Measurements from ENCODE around the gene TBRG4.
"Not testable (repeated sequence)": the region's sequence is repeated elsewhere in the genome, so short reads cannot be mapped to it uniquely, and the experiment has no call there.

Gene TBRG4

DNA sequence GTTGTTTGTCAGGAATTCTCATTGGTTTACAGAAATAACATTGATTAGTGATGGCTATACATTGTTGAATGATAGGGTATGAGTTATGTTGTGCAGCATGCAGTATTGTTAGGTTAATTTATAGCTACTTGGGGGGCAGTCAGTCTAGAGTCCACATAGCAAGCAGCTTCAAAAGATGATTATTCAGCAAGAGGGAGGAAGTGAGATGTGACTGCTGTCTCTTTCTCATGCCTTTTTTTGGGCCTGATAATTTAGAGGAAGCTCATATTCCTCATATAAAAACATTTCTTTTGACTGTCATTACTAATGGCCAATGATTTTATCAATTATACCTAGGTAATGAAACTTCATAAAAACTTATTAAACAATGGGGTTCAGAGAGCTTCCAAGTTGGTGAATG lies 3.4 kb upstream of the TBRG4 start:
- no peak for FAIRE-seq

DNA sequence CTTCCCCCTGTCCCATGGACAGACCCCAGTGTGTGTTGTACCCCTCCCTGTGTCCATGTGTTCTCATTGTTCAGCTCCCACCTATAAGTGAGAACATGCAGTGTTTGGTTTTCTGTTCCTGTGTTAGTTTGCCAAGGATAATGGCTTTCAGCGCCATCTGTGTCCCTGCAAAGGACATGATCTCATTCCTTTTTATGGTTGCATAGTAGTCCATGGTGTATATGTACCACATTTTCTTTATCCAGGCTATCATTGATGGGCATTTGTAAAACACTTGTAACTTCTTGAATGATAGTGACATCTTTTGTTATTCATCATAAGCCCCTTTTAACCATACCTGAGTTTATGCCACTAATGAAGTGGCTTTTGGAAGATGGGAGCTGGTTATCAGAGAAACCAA lies 2.8 kb upstream of the TBRG4 start:
- FAIRE-seq = not testable (repeated sequence)

DNA sequence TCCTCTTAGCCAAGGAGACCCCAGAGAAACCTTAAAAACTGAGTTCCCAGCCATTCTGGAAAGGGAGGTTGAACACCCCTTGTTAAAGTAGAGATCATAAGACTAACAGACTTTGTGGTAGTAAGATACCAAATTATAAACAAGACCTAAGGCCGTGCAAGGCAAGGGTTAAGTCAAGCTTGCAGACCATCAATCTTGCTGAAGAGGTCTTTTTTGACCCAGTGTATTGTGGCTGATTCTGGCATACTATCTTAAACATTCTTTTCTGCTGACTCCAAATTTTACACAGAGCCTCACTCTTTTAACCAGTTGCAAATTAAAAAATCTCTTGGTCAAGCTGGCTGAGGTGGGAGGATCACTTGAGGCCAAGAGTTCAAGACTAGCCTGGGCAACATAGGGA lies 1.2 kb upstream of the TBRG4 start:
- FAIRE-seq = no peak

DNA sequence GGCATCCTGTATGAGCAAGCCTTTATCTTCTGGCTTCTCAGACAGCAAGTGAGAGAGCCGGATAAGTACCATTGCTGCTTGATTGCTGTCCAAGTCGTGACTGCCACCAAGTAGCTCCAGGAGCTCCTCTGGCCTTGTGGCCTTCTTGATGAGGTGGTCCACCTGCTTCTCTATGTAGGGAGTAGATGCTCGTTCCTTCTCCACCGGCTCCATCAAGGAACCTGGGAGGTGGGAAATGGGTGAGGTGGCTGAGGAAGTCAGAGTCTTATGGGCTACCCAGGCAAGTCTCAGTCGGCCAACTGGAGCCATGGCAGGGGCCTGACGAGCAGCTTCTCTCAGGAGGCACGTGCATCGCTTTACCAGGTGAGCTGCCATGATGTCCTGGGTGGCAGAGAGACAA lies 2.6 kb downstream of the TBRG4 start:
- no peak for FAIRE-seq

DNA sequence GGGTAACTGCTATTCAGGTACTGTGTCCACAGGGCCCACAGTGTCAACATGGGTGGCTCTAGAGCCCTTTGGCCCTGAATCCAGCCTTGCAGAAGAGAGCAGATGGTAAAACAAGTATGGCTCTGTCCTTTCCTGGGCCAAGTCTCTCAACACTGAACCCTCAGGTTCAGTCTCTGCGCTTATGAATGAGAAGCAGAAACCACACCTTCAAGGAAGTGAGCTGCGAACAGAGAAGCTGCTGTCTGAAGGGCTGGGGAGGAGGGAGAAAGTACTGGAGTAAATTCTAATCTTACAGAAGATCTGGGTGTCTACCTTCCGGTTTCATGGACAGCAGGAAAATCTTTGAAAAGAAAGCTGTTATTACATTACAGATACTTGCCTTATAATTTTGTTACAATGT lies 4.1 kb downstream of the TBRG4 start:
- no peak for FAIRE-seq

DNA sequence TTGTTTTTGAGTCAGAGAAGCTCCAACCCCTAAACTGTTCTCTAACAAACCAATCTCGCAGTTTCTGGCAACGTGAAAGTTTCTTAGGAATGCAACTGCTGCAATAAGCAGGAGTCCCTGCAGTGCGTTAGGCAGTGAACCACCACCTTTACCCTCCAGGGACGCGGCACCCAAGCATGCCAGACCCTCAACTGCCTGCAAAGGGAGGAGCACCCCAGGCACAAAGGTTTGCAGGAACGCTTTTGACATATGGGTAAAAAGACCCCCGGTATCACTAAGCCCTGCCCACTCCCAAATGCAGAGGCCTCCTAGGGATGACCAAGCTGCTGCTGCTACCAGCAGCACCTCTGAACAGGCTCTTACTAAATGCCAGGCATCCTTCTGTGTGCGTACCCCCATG lies 4.7 kb downstream of the TBRG4 start:
- no peak for FAIRE-seq

DNA sequence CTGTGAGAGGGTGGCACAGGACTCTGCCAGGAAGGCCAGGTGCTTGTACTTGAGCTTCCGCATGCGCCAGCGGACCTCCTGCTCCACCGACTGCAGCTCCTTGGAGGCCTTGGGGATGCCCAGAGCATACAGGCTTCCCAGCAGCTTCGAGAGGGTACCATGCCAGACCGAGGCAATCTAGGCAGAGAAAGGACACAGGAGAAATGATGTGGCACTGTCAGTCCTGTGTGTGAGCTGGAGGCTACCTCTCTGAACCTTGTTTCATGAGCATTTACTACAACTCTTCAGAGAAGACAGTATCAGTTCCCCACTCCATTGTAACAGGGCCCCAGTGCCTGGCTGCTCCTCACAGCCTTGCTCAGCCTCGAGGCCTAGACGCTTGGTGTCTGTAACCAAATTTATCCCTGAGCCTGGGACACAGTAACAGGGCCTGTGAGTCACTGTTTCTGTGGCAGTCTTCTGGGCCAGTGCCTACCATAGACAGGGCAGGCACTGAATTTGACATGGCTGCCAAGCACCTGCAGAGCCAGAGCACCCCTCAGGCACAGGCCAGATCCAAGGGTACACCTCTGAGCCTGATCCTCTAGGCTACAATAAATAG lies 5.8 kb downstream of the TBRG4 start:
- FAIRE-seq = no peak

DNA sequence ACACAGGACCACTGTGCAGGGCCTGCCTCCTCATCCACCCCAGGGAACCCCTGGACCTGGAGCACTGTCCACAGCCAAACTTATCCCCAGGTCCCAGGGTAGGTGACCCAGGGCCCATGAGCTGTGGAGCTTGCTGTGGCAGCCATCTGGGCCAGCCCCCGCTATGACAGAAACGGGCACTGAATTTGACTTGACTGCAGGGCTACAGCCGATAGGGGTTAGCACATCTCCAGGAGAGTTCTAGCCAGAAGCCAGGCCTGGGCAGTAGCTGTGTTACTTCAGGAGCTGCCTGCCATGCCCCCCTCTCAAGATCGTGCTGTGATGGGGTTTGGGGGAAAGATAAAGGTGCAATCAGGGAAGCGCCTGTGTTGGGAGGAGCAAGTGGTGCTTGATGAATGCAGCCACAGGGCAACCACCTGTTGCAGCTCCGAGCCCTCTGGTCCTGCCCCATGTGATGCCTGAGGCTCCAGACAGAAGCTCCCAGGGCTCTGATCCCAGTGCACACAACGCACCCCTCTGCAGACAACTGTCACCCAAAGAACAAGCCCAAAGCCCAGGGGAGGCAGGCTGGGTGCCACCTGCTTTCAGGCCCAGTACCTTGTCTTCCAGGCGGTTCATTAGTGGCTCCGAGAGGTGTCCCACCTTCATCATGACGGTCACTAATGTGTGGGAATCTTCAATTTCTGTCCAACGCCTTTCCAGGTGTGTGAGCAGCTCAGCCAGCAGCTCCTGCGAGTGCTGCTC lies 6.5 kb downstream of the TBRG4 start:
- no peak for FAIRE-seq

DNA sequence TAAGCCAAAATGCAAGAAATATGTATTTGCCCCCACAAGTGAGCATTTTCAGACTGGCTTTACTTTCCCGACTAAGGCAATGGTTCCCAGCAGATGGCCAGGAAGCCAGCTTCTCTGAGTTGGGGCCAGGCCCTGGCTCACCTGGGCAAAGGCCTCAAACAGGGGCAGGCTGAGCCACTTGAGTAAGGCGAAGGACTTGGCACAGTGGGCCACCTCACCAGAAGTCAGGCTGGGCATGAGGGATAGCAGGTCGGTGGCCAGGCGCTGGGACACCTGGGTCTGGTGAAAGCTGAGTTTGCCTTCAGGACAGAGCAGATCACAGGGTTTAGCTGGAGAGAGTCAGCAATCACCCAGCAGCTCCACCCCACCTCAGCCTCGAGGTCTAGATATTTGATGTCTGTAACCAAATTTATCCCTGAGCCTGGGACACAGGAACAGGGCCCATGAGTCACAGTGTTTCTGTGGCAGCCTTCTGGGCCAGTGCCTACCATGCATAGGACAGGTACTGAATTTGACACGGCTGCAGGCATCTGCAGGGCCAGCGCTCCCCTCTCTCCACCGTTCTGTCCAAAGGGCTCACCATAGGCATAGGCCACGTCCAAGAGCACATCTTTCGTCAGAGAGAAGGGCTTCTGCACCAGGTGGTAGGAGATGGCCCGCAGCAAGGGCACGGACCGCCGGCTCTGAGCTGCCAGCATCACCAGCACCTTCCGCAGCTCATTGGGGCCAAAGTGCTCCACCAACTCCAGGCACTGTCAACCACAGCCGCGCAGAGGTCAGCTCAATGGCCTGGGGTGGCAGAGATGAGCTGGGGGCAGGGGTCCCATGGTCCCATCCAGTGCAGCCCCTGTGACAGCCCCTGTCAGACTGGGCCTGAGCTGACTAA lies 7.3 kb downstream of the TBRG4 start:
- no peak for FAIRE-seq

DNA sequence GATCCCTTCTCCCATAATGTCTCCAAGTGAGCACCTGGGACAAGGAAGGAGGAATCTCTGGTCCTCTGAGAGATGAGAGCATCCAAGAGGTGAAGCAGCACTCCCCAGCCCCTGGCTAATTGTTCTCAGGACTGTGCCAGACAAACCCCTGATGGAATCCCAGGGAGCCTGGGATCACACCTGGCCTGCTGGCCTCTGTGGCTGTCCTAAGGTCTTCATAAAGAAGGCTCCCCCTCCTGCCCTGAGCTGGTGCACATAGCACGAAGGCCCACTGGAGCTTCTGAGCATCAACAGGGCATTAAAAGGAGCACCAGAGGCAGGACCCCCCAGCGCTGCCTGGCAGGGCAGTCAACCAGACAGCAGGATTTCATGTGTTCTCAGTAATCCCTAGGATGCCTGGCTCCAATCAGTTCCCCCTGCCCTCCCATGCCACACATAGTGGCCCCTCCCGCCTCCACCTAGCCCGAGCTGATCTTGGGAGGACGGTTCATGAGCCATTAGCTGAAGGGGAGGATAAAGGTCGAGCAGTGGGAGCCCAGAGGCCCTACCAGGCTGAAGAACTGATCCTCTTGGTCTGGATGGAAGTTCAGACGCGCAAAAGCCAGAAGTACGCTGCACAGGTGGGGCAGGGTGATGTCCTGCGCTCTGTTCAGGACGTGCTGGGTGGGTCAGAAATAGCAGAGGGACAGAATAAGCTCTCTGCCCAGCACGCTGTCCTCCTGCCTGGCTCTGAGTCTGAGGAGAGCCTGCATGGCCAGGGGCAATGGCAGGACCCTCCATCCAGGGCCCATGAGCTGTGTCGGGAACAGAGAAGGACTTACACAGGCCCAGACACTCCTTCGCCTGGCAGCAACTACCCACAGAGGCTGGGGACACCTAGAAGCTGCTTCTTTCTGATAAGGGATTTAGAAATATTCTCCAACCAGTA lies 8.4 kb downstream of the TBRG4 start:
- FAIRE-seq = no peak

DNA sequence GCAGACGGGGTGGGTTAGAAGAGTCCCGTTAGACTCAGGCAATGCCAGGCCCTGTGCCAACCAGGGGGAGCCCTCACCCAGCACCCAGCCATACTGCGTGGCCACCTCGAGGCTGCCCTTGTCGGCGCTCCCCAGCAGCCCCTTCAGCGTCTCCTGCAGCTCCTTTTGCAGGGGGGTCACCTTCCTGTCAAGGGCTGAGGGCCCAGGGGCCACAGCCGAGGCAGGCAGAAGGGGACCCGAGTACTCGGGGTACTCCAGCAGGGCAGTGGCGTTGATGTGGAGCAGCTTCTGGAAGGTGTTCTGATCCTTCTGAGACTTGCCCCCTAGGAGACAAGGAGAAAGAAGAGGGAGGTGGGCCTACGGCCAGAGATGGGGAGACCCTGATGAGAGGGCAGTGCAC lies 9.7 kb downstream of the TBRG4 start:
- no peak for FAIRE-seq

DNA sequence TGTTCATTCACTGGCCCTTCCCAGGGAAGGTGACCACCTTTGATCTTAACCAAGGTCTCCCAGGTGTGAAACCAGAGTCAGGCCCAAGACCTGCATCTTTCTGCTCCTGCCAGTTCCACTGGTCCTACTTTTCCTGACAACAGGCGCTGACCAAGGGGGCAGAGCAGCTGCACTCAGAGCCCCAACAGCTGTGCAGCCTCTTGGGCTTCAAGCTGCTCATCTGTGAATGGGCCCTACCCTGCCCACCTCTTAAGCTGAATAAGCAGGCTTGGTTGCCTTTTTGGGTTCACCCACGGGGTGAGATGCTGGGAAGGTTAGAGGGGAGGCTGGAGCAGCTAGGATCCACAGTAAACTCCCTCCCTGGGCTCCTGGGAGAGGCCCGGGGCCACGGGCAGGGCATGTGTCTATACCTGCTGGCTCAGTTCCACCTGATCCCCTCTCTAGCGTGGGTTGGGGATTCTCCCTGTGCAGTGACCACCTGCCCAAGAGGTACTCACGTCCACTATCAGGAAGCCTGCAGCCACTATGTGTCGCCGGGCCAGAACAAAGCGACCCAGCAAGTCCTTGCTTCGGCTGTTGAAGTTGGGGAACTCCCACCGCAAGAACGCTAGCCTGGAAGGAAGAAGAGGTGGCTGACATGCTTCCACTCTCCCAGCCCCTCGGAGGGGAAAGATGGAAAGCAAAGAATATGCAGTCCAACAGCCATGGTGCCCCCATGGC lies 10.6 kb downstream of the TBRG4 start:
- FAIRE-seq = no peak

DNA sequence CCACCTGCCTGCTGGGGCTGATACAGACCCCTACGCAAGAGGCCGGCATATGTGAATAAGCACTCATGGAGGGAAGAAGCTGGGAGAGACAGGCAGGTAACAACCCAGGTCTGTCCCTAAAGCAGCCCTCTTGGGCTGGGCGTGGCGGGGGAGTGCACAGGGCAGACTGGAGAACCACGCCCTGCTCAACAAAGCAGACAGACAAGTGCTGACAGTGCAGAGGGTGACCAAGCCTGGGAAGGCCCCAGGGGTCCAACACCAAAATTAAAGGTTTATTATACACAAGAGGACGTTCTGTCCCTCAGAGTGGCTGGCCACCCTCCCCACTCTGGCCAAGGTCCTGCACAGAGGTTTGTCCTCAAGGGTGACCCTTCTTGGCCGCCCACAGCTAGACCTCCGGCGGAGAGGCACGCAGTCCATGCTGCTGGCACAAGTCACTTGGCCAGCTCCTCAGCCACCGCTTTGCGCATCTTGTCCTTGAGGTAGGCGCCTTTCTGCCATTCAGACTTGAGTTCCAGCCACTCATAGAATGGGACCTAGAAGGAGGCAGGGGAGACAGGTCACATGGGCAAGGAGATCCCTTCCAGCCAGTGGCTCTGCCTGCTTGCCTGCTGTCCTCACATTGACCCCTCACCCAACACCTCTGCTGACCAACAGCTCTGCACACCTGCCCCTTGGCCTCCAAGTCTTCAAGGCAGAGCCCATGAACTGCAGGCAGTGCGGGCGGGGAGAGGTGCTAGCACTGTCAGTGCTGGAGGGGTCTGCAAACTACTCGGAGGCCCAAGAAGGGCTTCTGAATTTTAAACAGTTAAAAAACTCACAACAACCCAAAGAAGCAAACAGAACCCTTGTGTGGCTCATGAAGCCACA lies 11.4 kb downstream of the TBRG4 start:
- FAIRE-seq = no peak

DNA sequence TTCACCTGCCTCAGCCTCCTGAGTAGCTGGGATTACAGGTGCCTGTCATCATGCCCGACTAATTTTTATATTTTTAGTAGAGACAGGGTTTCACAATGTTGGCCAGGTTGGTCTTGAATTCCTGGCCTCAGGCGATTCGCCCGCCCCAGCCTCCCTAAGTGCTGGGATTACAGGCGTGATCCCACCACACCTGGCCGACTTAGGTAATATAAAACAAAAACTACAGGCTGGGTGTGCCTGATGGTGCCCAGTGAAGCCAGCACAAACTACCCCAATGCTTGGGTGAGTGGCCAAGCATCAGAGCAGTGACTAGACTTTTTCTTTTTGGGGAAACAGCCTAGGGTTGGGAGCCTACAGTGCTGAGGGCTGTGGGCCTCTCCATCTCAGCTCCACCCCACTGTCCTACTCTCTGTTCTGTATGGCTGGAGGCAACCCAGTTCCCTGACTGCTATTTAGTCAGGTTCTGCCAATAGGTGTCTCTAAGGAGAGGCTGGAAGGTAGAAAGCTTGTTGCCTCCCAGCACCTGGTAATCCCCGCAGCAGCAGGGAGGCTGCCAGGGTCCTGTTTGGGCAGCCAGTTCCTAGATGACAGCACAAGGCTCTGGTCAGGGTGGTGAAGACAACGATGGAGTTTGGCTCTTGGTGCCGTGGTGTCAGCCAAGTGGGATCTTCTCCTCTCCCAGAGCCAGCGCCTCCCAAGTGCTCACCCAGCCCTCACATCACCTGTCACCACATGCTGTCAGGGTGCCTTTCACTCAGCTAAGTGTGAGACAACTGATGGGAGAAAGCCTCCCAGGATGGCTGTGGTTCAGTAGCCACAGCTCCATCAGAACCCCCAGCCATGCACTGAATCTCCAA lies 12.3 kb downstream of the TBRG4 start:
- no peak for FAIRE-seq

DNA sequence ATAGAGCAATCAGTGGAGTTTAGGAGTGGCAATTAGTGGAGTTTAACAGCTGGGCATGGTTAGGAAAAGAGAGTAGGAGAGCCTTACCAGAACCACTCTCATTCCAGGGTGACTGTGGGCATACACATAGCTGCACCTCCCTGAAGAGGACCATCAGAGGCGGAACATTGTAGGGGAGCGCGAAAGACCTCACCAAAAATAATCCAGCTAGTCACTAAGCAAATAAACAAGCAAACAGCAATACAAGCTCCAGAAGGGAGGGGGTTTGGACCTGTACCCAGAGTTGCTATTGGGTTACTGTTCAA lies 18.6 kb downstream of the TBRG4 start:
- no peak for FAIRE-seq

DNA sequence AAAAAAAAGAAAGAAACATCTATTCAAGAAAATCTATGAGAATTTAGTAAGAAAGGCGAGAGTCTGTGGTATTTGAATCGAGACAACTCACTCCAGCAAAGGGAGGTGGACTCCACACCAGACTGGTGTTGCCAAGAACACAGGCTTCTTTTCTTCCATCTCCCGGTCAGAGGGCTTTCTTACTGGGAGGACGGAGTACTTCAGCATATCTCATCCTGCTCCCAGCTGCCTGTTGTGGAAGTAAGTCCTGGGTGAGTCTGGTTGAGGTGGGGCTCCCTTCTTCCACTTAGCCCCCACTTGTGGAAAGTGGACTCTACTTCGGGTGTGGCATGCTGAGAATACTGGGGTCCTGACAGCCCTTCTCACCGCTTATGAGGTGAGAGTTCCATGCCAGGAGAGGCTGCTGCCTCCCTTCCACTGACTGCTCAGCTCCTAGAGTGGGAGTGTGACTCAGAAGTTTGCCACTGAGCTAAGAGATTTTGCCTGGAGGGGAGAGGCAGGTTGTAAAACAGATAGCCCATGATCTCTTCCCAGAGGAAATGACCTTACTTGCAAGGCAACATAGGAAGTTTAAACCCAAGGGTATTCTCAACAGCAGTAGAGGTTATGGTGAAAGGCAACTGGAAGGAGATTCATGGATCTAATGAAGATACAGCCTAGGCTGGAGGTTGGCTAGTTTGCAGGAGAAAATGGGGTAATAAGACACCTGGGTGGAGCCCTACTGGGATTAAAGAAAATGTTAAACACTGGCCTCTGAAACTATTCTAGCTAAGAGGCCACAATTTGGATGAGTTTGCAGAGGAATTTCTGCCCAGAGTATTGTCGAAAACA lies 19.2 kb downstream of the TBRG4 start:
- FAIRE-seq = no peak

DNA sequence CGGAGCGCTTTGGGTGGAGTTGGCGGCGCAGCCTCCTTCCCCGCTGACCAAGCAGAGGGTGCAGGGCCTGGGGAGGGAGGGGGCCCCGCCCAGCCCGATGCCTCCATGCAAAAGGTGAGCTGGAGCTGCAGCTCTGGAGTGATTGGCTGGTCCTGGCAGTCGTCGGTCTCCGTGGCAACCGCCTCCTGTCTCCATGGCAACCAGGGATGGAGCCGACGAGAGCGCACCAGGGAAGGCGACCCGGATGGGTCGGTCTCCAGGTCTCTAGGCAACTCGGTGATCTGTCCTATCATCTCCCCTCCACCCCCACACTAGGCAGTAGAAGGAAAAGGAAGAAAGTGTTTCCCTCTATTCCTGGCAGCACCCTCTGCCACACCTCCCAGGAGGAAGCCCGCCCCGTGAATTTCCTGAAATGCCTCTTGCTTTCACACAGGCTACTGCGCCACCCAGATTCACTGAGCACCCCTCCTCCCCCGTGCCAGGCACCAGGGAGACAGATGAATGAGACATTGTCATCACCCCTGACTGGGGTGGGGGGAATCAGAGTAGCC lies 22.1 kb downstream of the TBRG4 start:
- no peak for FAIRE-seq

DNA sequence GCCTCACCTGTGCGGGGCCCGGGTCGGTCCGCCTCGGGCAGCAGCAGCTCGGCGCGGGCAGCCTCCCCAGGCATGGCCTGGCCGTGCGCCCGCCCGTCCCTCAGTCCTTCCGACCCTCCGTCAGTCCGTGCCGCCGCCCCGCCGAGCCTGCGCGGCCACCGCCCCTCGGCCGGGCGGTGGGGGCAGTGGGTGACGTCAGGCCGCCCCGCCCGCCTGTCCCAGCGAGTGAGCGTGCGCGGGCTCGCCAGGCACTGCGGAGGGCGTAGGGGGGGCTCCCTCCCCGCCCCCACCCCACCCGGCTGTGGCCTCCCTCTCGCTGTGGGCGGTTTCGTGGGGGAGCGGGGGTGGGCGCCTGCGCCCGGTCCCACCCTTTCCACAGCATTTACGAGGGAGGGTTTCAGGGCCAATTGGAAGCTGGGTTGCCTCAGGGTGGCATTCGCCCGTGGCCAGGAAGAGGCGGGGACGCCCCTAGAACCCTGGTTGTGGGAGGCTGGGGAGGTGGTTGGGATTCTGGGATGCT lies 22.6 kb downstream of the TBRG4 start, which contains the start of gene NACAD:
TSS of gene NACAD (minus strand) at position 149 of the 520 bp plus-strand sequence. CDS start at position 74, 75 bp downstream.
- FAIRE-seq = no peak

Data from colon (tissue), 2 donors.